GM18907 (cell line): ENCODE data around the gene KRT27.
"Not testable (repeated sequence)": the region's sequence is repeated elsewhere in the genome, so short reads cannot be mapped to it uniquely, and the experiment has no call there.

Experiments used
- ATAC-seq: cut with Tn5 transposase; IDR thresholded peaks from one replicate; pipeline ENCODE4 v1.9.1; 2021; ENCODE audit warnings: mild to moderate bottlenecking, moderate library complexity; ENCODE audit not compliant: unreplicated experiment

The KRT27 gene

GRCh38 chr17:40782450-40782849, at the start of gene KRT27:
Gene KRT27 (minus strand): TSS chr17:40782550. CDS start chr17:40782493, 57 bp downstream.
- ATAC-seq, result no peak

- ATAC-seq, result no peak
Observed at GRCh38 chr17:40830085-40830776, 47.9 kb upstream of the KRT27 start.

- ATAC-seq, result no peak
Observed at GRCh38 chr17:40828454-40829044, 46.2 kb upstream of the KRT27 start.

- no peak for ATAC-seq
Observed at GRCh38 chr17:40827746-40828453, 45.5 kb upstream of the KRT27 start.

GRCh38 chr17:40825599-40825998, 43.2 kb upstream of the KRT27 start:
- no peak for ATAC-seq

- ATAC-seq, result no peak
Observed at GRCh38 chr17:40824015-40824832, 41.9 kb upstream of the KRT27 start.

- ATAC-seq, result no peak
Observed at GRCh38 chr17:40822132-40822812, 39.9 kb upstream of the KRT27 start, which contains the start of gene KRT10. Gene KRT10 (minus strand): TSS chr17:40822614. CDS start chr17:40822585, 29 bp downstream.

GRCh38 chr17:40821536-40821935, 39.2 kb upstream of the KRT27 start:
- ATAC-seq, result no peak

- ATAC-seq, result no peak
Observed at GRCh38 chr17:40820228-40820838, 38.0 kb upstream of the KRT27 start.

GRCh38 chr17:40819528-40820125, 37.3 kb upstream of the KRT27 start:
- ATAC-seq, result no peak

- peak; percentile 77 for ATAC-seq
Observed at GRCh38 chr17:40818733-40819527, 36.6 kb upstream of the KRT27 start.

- no peak for ATAC-seq
Observed at GRCh38 chr17:40818343-40818732, 36.0 kb upstream of the KRT27 start.

GRCh38 chr17:40817103-40817682, 34.8 kb upstream of the KRT27 start:
- ATAC-seq, result no peak

GRCh38 chr17:40816569-40816968, 34.2 kb upstream of the KRT27 start:
- ATAC-seq, result no peak

GRCh38 chr17:40815381-40815780, 33.0 kb upstream of the KRT27 start:
- ATAC-seq, result no peak

- not testable (repeated sequence) for ATAC-seq
Observed at GRCh38 chr17:40814657-40815056, 32.3 kb upstream of the KRT27 start.

- ATAC-seq, result no peak
Observed at GRCh38 chr17:40813804-40814203, 31.5 kb upstream of the KRT27 start.

GRCh38 chr17:40812639-40813038, 30.3 kb upstream of the KRT27 start:
- ATAC-seq, result no peak

GRCh38 chr17:40810494-40810893, 28.1 kb upstream of the KRT27 start:
- ATAC-seq, result no peak
